Subcutaneous abdominal adipose tissue (tissue), 5 donors: Measurements from ENCODE around the gene UCP3.

Experiments used
- H3K27ac ChIP-seq: one replicate; pipeline ENCODE4 v1.7.0; 2013; ENCODE audit warnings: low read depth, mild to moderate bottlenecking, inconsistent platforms, low read length, moderate library complexity
- H3K27me3 ChIP-seq, 5 donors: one replicate each; pipeline ENCODE4 v1.7.0; 2013; ENCODE audit warnings: low read length in 5 of 5, inconsistent platforms in 1 of 5; ENCODE audit not compliant: control insufficient read depth in 5 of 5, insufficient read depth in 4 of 5
- H3K36me3 ChIP-seq, 5 donors: one replicate each; pipeline ENCODE4 v1.7.0; 2013; ENCODE audit warnings: low read length in 5 of 5; ENCODE audit not compliant: control insufficient read depth in 5 of 5, insufficient read depth in 5 of 5
- H3K4me1 ChIP-seq, 5 donors: one replicate each; pipeline ENCODE4 v1.7.0; 2013; ENCODE audit warnings: low read length in 5 of 5, mild to moderate bottlenecking in 3 of 5, moderate library complexity in 1 of 5; ENCODE audit not compliant: control insufficient read depth in 5 of 5, insufficient read depth in 5 of 5
- H3K4me3 ChIP-seq, 5 donors: one replicate each; pipeline ENCODE4 v1.7.0; 2013; ENCODE audit warnings: low read length in 5 of 5, low read depth in 1 of 5
- H3K9ac ChIP-seq, 5 donors: one replicate each; pipeline ENCODE4 v1.7.0; 2013; ENCODE audit warnings: low read length in 5 of 5, mild to moderate bottlenecking in 4 of 5, moderate library complexity in 3 of 5
- H3K9me3 ChIP-seq, 5 donors: one replicate each; pipeline ENCODE4 v1.7.0; 2013; ENCODE audit warnings: low read length in 5 of 5; ENCODE audit not compliant: control insufficient read depth in 5 of 5
- donor health status: healthy.
- donor health status: healthy.
- donor health status: healthy.
- donor health status: healthy.
- donor health status: healthy.

UCP3 gene

GRCh38 chr11:74008373-74009229 lies at the start of gene UCP3:
UCP3 (minus strand) TSS chr11:74009085; CDS start chr11:74007042, 2,043 bp downstream.
- no peaks in the 10 kb centered on the region for H3K27me3 ChIP-seq
- no peak within 1 kb of the TSS for H3K27ac ChIP-seq
- H3K9ac ChIP-seq: no peak within 1 kb of the TSS
- H3K9me3 ChIP-seq: no peaks in the 10 kb centered on the region
- peaks cover 0 to 19% (median 5%) of the 10 kb centered on the region in 5 donors for H3K36me3 ChIP-seq
- H3K4me3 ChIP-seq: no peak within 1 kb of the TSS
- H3K4me1 ChIP-seq: peaks cover 11 to 58% (median 34%) of the 10 kb centered on the region in 5 donors

GRCh38 chr11:74057249-74058151 lies 48.6 kb upstream of the UCP3 start:
- Histone ChIP-seq H3K4me3 (no peak overlapping the region), H3K9ac (no peak overlapping the region), H3K9me3 (peaks cover 0 to 2% (median 0%) of the 10 kb centered on the region in 5 donors), H3K4me1 (no peaks in the 10 kb centered on the region), H3K27me3 (no peaks in the 10 kb centered on the region), H3K27ac (no peak overlapping the region), H3K36me3 (peaks cover 5 to 19% (median 7%) of the 10 kb centered on the region in 5 donors)

- H3K36me3 ChIP-seq: peaks cover 6 to 20% (median 7%) of the 10 kb centered on the region in 5 donors
- H3K4me3 ChIP-seq: no peak overlapping the region
- no peaks in the 10 kb centered on the region for H3K4me1 ChIP-seq
- no peaks in the 10 kb centered on the region for H3K9me3 ChIP-seq
- H3K27me3 ChIP-seq: no peaks in the 10 kb centered on the region
- H3K9ac ChIP-seq: no peak overlapping the region
- no peak overlapping the region for H3K27ac ChIP-seq
These were observed 47.1 kb upstream of the UCP3 start for GRCh38 chr11:74055938-74056337.

- Histone ChIP-seq H3K4me1 (no peaks in the 10 kb centered on the region), H3K27ac (no peak overlapping the region), H3K4me3 (no peak overlapping the region), H3K27me3 (no peaks in the 10 kb centered on the region), H3K36me3 (peaks cover 7 to 45% (median 24%) of the 10 kb centered on the region in 5 donors), H3K9ac (no peak overlapping the region), H3K9me3 (no peaks in the 10 kb centered on the region)
These were observed 41.6 kb upstream of the UCP3 start for GRCh38 chr11:74050465-74050864.

GRCh38 chr11:74048993-74049392 lies 40.1 kb upstream of the UCP3 start:
- Histone ChIP-seq H3K27ac (no peak overlapping the region), H3K9me3 (no peaks in the 10 kb centered on the region), H3K4me1 (no peaks in the 10 kb centered on the region), H3K9ac (no peak overlapping the region), H3K27me3 (no peaks in the 10 kb centered on the region), H3K36me3 (peaks cover 7 to 45% (median 24%) of the 10 kb centered on the region in 5 donors), H3K4me3 (no peak overlapping the region)

- no peak overlapping the region for H3K27ac ChIP-seq
- H3K4me3 ChIP-seq: no peak overlapping the region
- H3K27me3 ChIP-seq: no peaks in the 10 kb centered on the region
- H3K4me1 ChIP-seq: no peaks in the 10 kb centered on the region
- H3K36me3 ChIP-seq: peaks cover 26 to 46% (median 29%) of the 10 kb centered on the region in 5 donors
- H3K9ac ChIP-seq: no peak overlapping the region
- H3K9me3 ChIP-seq: no peaks in the 10 kb centered on the region
These were observed 35.7 kb upstream of the UCP3 start for GRCh38 chr11:74044538-74044937.

- H3K36me3 ChIP-seq: peaks cover 25 to 45% (median 33%) of the 10 kb centered on the region in 5 donors
- no peak overlapping the region for H3K9ac ChIP-seq
- H3K4me3 ChIP-seq: no peak overlapping the region
- H3K9me3 ChIP-seq: no peaks in the 10 kb centered on the region
- H3K27me3 ChIP-seq: no peaks in the 10 kb centered on the region
- no peak overlapping the region for H3K27ac ChIP-seq
- no peaks in the 10 kb centered on the region for H3K4me1 ChIP-seq
These were observed 34.6 kb upstream of the UCP3 start for GRCh38 chr11:74043450-74043849.

GRCh38 chr11:74037309-74037708 lies 28.4 kb upstream of the UCP3 start:
- Histone ChIP-seq H3K4me3 (no peak overlapping the region), H3K36me3 (peaks cover 25 to 71% (median 59%) of the 10 kb centered on the region in 5 donors), H3K9me3 (no peaks in the 10 kb centered on the region), H3K27ac (no peak overlapping the region), H3K9ac (no peak overlapping the region), H3K27me3 (no peaks in the 10 kb centered on the region), H3K4me1 (no peaks in the 10 kb centered on the region)

GRCh38 chr11:74035264-74035663 lies 26.4 kb upstream of the UCP3 start:
- Histone ChIP-seq H3K9ac (no peak overlapping the region), H3K4me1 (peaks cover 0 to 15% (median 9%) of the 10 kb centered on the region in 5 donors), H3K4me3 (no peak overlapping the region), H3K27ac (no peak overlapping the region), H3K36me3 (peaks cover 12 to 58% (median 49%) of the 10 kb centered on the region in 5 donors), H3K9me3 (no peaks in the 10 kb centered on the region), H3K27me3 (no peaks in the 10 kb centered on the region)

GRCh38 chr11:74033046-74033445 lies 24.2 kb upstream of the UCP3 start:
- H3K9ac ChIP-seq: no peak overlapping the region
- H3K27me3 ChIP-seq: no peaks in the 10 kb centered on the region
- no peak overlapping the region for H3K4me3 ChIP-seq
- peaks cover 11 to 48% (median 43%) of the 10 kb centered on the region in 5 donors for H3K36me3 ChIP-seq
- H3K27ac ChIP-seq: no peak overlapping the region
- peaks cover 0 to 15% (median 9%) of the 10 kb centered on the region in 5 donors for H3K4me1 ChIP-seq
- H3K9me3 ChIP-seq: no peaks in the 10 kb centered on the region
